ENCODE measurements around the gene SEMA6D.

DNA sequence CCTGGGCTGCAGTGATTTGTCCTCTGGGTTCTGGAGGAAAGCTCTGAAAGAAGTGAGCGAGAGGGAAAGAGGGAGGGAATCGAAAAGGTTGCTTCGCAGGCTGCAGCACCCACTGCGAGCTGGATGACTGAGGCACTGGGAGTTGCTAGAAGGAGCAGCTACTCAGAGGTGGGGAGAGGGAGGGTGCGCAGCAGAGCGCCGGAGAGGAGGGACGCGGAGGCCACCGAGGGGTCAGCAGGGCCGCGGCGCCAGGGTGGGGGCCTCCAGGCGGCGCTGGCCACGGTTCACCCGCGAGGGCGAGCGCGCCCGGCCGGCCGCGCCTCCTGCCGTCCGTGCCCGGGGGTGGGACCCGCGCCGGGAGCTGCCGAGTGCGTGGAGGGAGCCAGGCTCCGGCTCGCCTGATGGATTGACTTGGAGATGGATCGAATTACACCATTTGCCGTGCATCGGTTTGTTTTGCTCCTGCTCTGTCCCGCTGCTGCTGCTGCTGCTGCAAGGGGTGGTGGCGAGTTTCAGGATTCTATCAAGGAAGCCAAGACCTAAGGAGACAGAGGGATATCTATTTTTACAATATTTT, at the start of gene SEMA6D:
- peak; percentile 12 for TF ChIP-seq CTCF (conservative IDR thresholded peaks at IDR 0.05 in 1 of 2, IDR thresholded peaks at IDR 0.05 in 1 of 2; ENCODE audit: low read depth in 1 of 2, low read length in 2 of 2)
- TF ChIP-seq EZH2 (IDR thresholded peaks at IDR 0.05; ENCODE audit: low read length, missing control alignments) = no peak
